Suprapubic skin (tissue), 4 donors: ENCODE data around the gene TFG.

Source experiments
- EP300 ChIP-seq: sonication (generic); formaldehyde crosslinking; IDR thresholded peaks from one replicate; pipeline ENCODE4 v1.6.1; 2017; ENCODE audit warnings: antibody characterized with exemption
- POLR2AphosphoS5 ChIP-seq, 3 donors: sonication (generic); formaldehyde crosslinking; IDR thresholded peaks; one replicate each; pipeline ENCODE4 v1.6.1; 2017; ENCODE audit warnings: antibody characterized with exemption in 3 of 3

DNA sequence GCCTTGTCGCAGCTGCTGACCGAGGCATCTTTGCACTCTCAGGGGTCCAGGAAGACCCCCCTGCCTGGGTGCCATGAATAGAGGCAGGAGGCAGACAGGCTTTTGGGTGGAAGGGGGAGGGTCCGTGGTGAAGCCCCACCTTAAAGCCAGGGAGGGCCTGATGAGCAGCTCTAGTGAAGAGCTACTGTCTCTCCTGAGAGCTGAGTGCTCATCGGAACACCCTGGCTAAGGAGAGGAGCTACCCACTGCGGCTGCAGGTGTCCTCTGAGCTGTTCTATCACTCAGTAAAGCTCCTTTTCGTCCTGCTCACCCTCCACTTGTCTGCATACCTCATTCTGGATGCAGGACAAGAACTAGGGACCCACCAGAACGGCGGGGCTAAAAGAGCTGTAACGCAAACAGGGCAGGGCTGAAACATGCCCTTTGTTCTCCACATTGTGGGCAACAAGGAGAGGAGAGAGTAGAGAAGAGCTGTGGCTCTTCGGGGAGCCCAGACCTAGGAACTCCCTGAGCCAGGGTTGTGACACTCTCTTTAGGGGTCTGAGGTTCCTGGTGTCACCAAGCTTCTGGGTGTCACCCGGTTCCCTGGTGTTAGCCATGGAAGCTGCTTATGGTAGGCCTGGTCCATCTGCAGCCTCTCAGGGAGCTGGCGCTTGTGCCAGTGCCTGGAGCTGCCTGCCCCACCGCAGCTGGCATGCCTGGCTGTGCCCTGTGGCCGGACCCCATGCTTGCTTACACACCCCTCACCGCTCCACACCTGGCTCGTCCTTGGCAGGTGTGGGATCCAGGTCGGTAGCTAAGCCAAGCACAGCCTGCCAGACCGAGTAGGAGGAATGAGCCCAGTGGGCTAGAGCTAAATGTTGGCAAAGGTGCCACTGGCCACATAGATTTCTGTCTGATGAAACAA lies 26.2 kb upstream of the TFG start:
- TF ChIP-seq POLR2AphosphoS5 (IDR thresholded peaks at IDR 0.05) (no peak), EP300 (no peak)
